ENCODE data around the gene SUPT5H. TPM values are rescaled to one million over a fixed set of nuclear protein-coding genes. Genes with fewer than 3 reads are reported as not detected.

Gene SUPT5H
- total RNA-seq, 1 donor from 2014 or later: 169 TPM

GRCh38 chr19:39502640-39503417 is 57.4 kb downstream of the SUPT5H start:
- H3K4me3 Mint-ChIP-seq (ENCODE audit: low read depth): no peak overlapping the region

GRCh38 chr19:39506598-39506943 is 61.2 kb downstream of the SUPT5H start:
- Mint-ChIP-seq H3K27me3 (ENCODE audit: low read depth) (peaks cover 37% of the 10 kb centered on the region), H3K9me3 (no peaks in the 10 kb centered on the region), H3K4me3 (ENCODE audit: low read depth) (peak overlapping the region; percentile 51), H3K4me1 (ENCODE audit: low read depth) (peaks cover 17% of the 10 kb centered on the region), H3K36me3 (ENCODE audit: low read depth) (no peaks in the 10 kb centered on the region), H3K27ac (no peak overlapping the region)
- intact Hi-C loops (cut with micrococcal nuclease): no loop called here
- no peak for DNase-seq (ENCODE audit: low spot score)

More at GRCh38 chr19:39502640-39503417, 57.4 kb downstream of the SUPT5H start:
- intact Hi-C loops (cut with micrococcal nuclease): no loop called here
- no peak overlapping the region for H3K27ac Mint-ChIP-seq
- peaks cover 57% of the 10 kb centered on the region for H3K27me3 Mint-ChIP-seq (ENCODE audit: low read depth)
- H3K4me1 Mint-ChIP-seq (ENCODE audit: low read depth): peaks cover 27% of the 10 kb centered on the region
- no peaks in the 10 kb centered on the region for H3K36me3 Mint-ChIP-seq (ENCODE audit: low read depth)
- peak; percentile 73 for DNase-seq (ENCODE audit: low spot score)
- H3K9me3 Mint-ChIP-seq: no peaks in the 10 kb centered on the region

GRCh38 chr19:39506944-39507714 is 61.7 kb downstream of the SUPT5H start:
- no peak overlapping the region for H3K27ac Mint-ChIP-seq
- H3K4me3 Mint-ChIP-seq (ENCODE audit: low read depth): peak overlapping the region; percentile 71
- intact Hi-C loops (cut with micrococcal nuclease): no loop called here
- peaks cover 17% of the 10 kb centered on the region for H3K4me1 Mint-ChIP-seq (ENCODE audit: low read depth)
- no peaks in the 10 kb centered on the region for H3K9me3 Mint-ChIP-seq
- H3K36me3 Mint-ChIP-seq (ENCODE audit: low read depth): no peaks in the 10 kb centered on the region
- H3K27me3 Mint-ChIP-seq (ENCODE audit: low read depth): peaks cover 37% of the 10 kb centered on the region
- peak; percentile 59 for DNase-seq (ENCODE audit: low spot score)

GRCh38 chr19:39507715-39508364 is 62.5 kb downstream of the SUPT5H start:
- no peak overlapping the region for H3K27ac Mint-ChIP-seq
- H3K36me3 Mint-ChIP-seq (ENCODE audit: low read depth): no peaks in the 10 kb centered on the region
- H3K4me1 Mint-ChIP-seq (ENCODE audit: low read depth): peaks cover 17% of the 10 kb centered on the region
- no peak for DNase-seq (ENCODE audit: low spot score)
- peak overlapping the region; percentile 71 for H3K4me3 Mint-ChIP-seq (ENCODE audit: low read depth)
- H3K27me3 Mint-ChIP-seq (ENCODE audit: low read depth): peaks cover 40% of the 10 kb centered on the region
- no peaks in the 10 kb centered on the region for H3K9me3 Mint-ChIP-seq
- intact Hi-C loops (cut with micrococcal nuclease): no loop called here

DNA sequence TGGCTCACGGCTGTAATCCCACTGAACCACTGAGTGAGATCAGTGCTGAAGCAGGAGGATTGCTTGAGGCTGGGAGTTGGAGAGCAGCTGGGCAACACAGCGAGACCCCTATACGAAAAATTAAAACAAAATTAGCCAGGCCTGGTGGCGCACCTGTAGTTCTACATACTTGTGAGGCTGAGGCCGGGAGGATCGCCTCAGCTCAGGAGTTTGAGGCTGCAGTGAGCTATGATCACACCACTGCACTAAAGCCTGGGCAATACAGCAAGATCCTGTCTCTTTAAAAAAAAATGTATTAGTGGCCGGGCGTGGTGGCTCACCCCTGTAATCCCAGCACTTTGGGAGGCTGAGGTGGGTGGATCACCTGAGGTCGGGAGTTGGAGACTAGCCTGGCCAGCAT is 63.2 kb downstream of the SUPT5H start:
- Mint-ChIP-seq H3K27ac (no peak overlapping the region), H3K4me3 (ENCODE audit: low read depth) (no peak overlapping the region), H3K4me1 (ENCODE audit: low read depth) (peaks cover 14% of the 10 kb centered on the region), H3K27me3 (ENCODE audit: low read depth) (peaks cover 45% of the 10 kb centered on the region), H3K9me3 (no peaks in the 10 kb centered on the region), H3K36me3 (ENCODE audit: low read depth) (no peaks in the 10 kb centered on the region)
- intact Hi-C loops (cut with micrococcal nuclease): no loop called here
- DNase-seq (ENCODE audit: low spot score): no peak

GRCh38 chr19:39509233-39509632 is 63.9 kb downstream of the SUPT5H start:
- intact Hi-C loops (cut with micrococcal nuclease): no loop called here
- no peak for DNase-seq (ENCODE audit: low spot score)
- Mint-ChIP-seq H3K36me3 (ENCODE audit: low read depth) (no peaks in the 10 kb centered on the region), H3K27ac (no peak overlapping the region), H3K27me3 (ENCODE audit: low read depth) (peaks cover 46% of the 10 kb centered on the region), H3K9me3 (no peaks in the 10 kb centered on the region), H3K4me1 (ENCODE audit: low read depth) (peaks cover 14% of the 10 kb centered on the region), H3K4me3 (ENCODE audit: low read depth) (no peak overlapping the region)

- no peak overlapping the region for H3K27ac Mint-ChIP-seq
- no peaks in the 10 kb centered on the region for H3K36me3 Mint-ChIP-seq (ENCODE audit: low read depth)
- no peak for DNase-seq (ENCODE audit: low spot score)
- peaks cover 41% of the 10 kb centered on the region for H3K27me3 Mint-ChIP-seq (ENCODE audit: low read depth)
- H3K4me1 Mint-ChIP-seq (ENCODE audit: low read depth): peaks cover 11% of the 10 kb centered on the region
- H3K9me3 Mint-ChIP-seq: no peaks in the 10 kb centered on the region
- H3K4me3 Mint-ChIP-seq (ENCODE audit: low read depth): no peak overlapping the region
- intact Hi-C loops (cut with micrococcal nuclease): no loop called here
These were observed 67.6 kb downstream of the SUPT5H start for GRCh38 chr19:39512988-39513387.

GRCh38 chr19:39514840-39515550 is 69.6 kb downstream of the SUPT5H start, which contains the start of gene SELENOV:
Gene SELENOV, plus strand, starts transcription at chr19:39515139. Its CDS starts 74 bp downstream, at chr19:39515213.
- no peak for DNase-seq (ENCODE audit: low spot score)
- peaks cover 43% of the 10 kb centered on the region for H3K27me3 Mint-ChIP-seq (ENCODE audit: low read depth)
- peaks cover 8% of the 10 kb centered on the region for H3K4me1 Mint-ChIP-seq (ENCODE audit: low read depth)
- H3K4me3 Mint-ChIP-seq (ENCODE audit: low read depth): peak within 1 kb of the TSS; percentile 23
- no peaks in the 10 kb centered on the region for H3K9me3 Mint-ChIP-seq
- H3K36me3 Mint-ChIP-seq (ENCODE audit: low read depth): no peaks in the 10 kb centered on the region
- intact Hi-C loops (cut with micrococcal nuclease): no loop called here
- H3K27ac Mint-ChIP-seq: no peak within 1 kb of the TSS

GRCh38 chr19:39515551-39516191 is 70.3 kb downstream of the SUPT5H start:
- Mint-ChIP-seq H3K27ac (no peak overlapping the region), H3K36me3 (ENCODE audit: low read depth) (no peaks in the 10 kb centered on the region), H3K27me3 (ENCODE audit: low read depth) (peaks cover 43% of the 10 kb centered on the region), H3K4me3 (ENCODE audit: low read depth) (peak overlapping the region; percentile 14), H3K9me3 (no peaks in the 10 kb centered on the region), H3K4me1 (ENCODE audit: low read depth) (peaks cover 8% of the 10 kb centered on the region)
- no peak for DNase-seq (ENCODE audit: low spot score)
- intact Hi-C loops (cut with micrococcal nuclease): no loop called here

DNA sequence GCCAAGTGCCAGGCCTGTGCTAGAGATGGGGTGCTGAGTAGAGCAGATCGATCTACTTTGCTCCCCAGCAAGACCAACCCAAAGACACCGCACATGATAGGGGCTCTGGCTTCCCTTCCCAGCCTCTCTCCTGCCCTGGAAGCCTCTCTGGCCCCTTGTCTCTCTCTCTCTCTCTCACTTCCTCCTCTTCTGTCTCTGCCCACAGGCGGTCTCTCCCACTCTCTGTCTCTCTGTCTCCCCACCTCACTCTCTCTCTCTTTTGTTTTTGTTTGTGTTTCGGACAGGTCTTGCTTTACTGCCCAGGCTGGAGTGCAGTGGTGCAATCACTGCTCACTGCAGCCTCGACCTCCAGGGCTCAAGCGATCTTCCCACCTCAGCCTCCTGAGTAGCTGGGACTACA is 70.9 kb downstream of the SUPT5H start:
- H3K36me3 Mint-ChIP-seq (ENCODE audit: low read depth): no peaks in the 10 kb centered on the region
- no peak for DNase-seq (ENCODE audit: low spot score)
- intact Hi-C loops (cut with micrococcal nuclease): no loop called here
- peaks cover 8% of the 10 kb centered on the region for H3K4me1 Mint-ChIP-seq (ENCODE audit: low read depth)
- peak overlapping the region; percentile 14 for H3K4me3 Mint-ChIP-seq (ENCODE audit: low read depth)
- H3K9me3 Mint-ChIP-seq: no peaks in the 10 kb centered on the region
- no peak overlapping the region for H3K27ac Mint-ChIP-seq
- H3K27me3 Mint-ChIP-seq (ENCODE audit: low read depth): peaks cover 43% of the 10 kb centered on the region

DNA sequence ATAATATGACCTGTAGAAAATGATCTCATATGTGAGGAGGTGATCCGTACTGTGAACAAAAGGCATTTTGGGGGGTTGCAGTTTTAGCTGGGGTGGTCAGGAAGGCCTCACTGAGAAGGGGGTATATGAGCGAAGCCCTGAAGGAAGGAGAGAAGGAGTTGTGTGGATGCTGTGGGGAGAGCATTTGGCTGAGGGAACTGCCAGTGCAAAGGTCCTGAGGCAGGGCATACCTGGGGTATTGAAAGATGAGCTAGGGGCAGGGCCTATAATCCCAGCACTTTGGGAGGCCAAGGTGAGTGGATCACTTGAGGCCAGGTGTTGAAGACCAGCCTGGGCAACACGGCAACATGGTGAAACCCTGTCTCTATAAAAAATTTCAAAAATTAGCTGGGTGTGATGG is 72.0 kb downstream of the SUPT5H start:
- H3K27me3 Mint-ChIP-seq (ENCODE audit: low read depth): peaks cover 41% of the 10 kb centered on the region
- no peaks in the 10 kb centered on the region for H3K36me3 Mint-ChIP-seq (ENCODE audit: low read depth)
- intact Hi-C loops (cut with micrococcal nuclease): no loop called here
- DNase-seq (ENCODE audit: low spot score): no peak
- H3K9me3 Mint-ChIP-seq: no peaks in the 10 kb centered on the region
- no peak overlapping the region for H3K27ac Mint-ChIP-seq
- H3K4me1 Mint-ChIP-seq (ENCODE audit: low read depth): peaks cover 8% of the 10 kb centered on the region
- no peak overlapping the region for H3K4me3 Mint-ChIP-seq (ENCODE audit: low read depth)

GRCh38 chr19:39518458-39518857 is 73.1 kb downstream of the SUPT5H start:
- Mint-ChIP-seq H3K4me3 (ENCODE audit: low read depth) (no peak overlapping the region), H3K27me3 (ENCODE audit: low read depth) (peaks cover 35% of the 10 kb centered on the region), H3K4me1 (ENCODE audit: low read depth) (peaks cover 8% of the 10 kb centered on the region), H3K9me3 (no peaks in the 10 kb centered on the region), H3K36me3 (ENCODE audit: low read depth) (no peaks in the 10 kb centered on the region), H3K27ac (no peak overlapping the region)
- intact Hi-C loops (cut with micrococcal nuclease): no loop called here
- no peak for DNase-seq (ENCODE audit: low spot score)
